ENCODE data around the gene RNF186.

Gene RNF186

GRCh38 chr1:19815801-19816736 is 986 bp upstream of the RNF186 start:
- DNase-seq (ENCODE audit: low spot score) = no peak
- Histone ChIP-seq H3K27ac (no peak overlapping the region), H3K4me3 (no peak overlapping the region)
- no peak for TF ChIP-seq CTCF (IDR thresholded peaks at IDR 0.05)

GRCh38 chr1:19814244-19814661 is 830 bp downstream of the RNF186 start:
- H3K4me3 ChIP-seq = no peak overlapping the region
- no peak for TF ChIP-seq CTCF (IDR thresholded peaks at IDR 0.05)
- DNase-seq (ENCODE audit: low spot score) = no peak
- no peak overlapping the region for H3K27ac ChIP-seq

GRCh38 chr1:19813643-19813960 is 1.5 kb downstream of the RNF186 start:
- TF ChIP-seq CTCF (IDR thresholded peaks at IDR 0.05) = no peak
- Histone ChIP-seq H3K4me3 (no peak overlapping the region), H3K27ac (no peak overlapping the region)
- DNase-seq (ENCODE audit: low spot score) = no peak

- DNase-seq (ENCODE audit: low spot score) = no peak
- H3K4me3 ChIP-seq = no peak overlapping the region
- no peak for TF ChIP-seq CTCF (IDR thresholded peaks at IDR 0.05)
- H3K27ac ChIP-seq = no peak overlapping the region
Measured at GRCh38 chr1:19812875-19813642, 2.0 kb downstream of the RNF186 start.

GRCh38 chr1:19811206-19811851 is 3.8 kb downstream of the RNF186 start:
- no peak for TF ChIP-seq CTCF (IDR thresholded peaks at IDR 0.05)
- H3K27ac ChIP-seq = no peak overlapping the region
- no peak for DNase-seq (ENCODE audit: low spot score)
- H3K4me3 ChIP-seq = no peak overlapping the region

- Histone ChIP-seq H3K27ac (no peak overlapping the region), H3K4me3 (no peak overlapping the region)
- no peak for TF ChIP-seq CTCF (IDR thresholded peaks at IDR 0.05)
- no peak for DNase-seq (ENCODE audit: low spot score)
Measured at GRCh38 chr1:19809044-19809750, 5.9 kb downstream of the RNF186 start.
